ENCODE data around the gene DCBLD1. TPM values are rescaled to one million over a fixed set of nuclear protein-coding genes. Genes with fewer than 3 reads are reported as not detected.

The DCBLD1 gene
- total and polyA plus RNA-seq, 4 donors = 2.7 to 10.4 (median 4.4) TPM

DNA sequence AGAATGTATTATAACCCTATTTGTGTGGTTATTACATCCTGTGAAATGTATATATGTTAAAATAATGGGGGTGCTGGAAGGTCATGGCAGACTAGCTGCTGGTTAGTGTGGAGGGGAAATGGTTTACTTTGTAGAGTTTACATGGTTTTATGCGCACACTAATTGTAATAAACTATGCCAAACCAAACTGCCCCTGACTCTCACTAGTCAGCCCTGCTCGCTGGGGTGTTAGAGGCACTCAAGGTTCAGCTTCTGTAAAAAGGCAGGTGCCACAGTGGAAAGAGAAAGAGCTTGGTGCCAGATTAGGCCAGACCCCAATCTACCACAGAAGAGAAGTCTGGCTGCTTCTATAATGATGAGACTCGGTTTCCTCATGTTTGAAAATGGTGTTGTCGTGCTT, 67.1 kb downstream of the DCBLD1 start:
- no peak overlapping the region for H3K4me3 ChIP-seq (ENCODE audit: low read depth in 1 of 3, low read length in 3 of 3)
- no peaks in the 10 kb centered on the region for H3K9me3 ChIP-seq (ENCODE audit: control insufficient read depth in 4 of 4, low read length in 3 of 4)
- no peak overlapping the region for H3K27ac ChIP-seq (ENCODE audit: low read depth in 1 of 2, low read length in 2 of 2)
- H3K4me1 ChIP-seq (ENCODE audit: control insufficient read depth in 4 of 4, insufficient read depth in 4 of 4, low read length in 3 of 4) = peaks cover 0 to 10% (median 9%) of the 10 kb centered on the region in 4 donors
- H3K9ac ChIP-seq (ENCODE audit: low read depth in 1 of 2, low read length in 2 of 2) = no peak overlapping the region
- H3K27me3 ChIP-seq (ENCODE audit: control insufficient read depth in 4 of 4, insufficient read depth in 4 of 4, low read length in 3 of 4) = no peaks in the 10 kb centered on the region
- no peak for DNase-seq (ENCODE audit: low spot score)
- H3K36me3 ChIP-seq (ENCODE audit: control insufficient read depth in 4 of 4, insufficient read depth in 3 of 4, low read depth in 1 of 4, low read length in 3 of 4) = peaks cover 3 to 7% (median 6%) of the 10 kb centered on the region in 4 donors
- 92% methylated on average over 4 of the region's 4 CpGs for WGBS
- TF ChIP-seq, protein P1, sequence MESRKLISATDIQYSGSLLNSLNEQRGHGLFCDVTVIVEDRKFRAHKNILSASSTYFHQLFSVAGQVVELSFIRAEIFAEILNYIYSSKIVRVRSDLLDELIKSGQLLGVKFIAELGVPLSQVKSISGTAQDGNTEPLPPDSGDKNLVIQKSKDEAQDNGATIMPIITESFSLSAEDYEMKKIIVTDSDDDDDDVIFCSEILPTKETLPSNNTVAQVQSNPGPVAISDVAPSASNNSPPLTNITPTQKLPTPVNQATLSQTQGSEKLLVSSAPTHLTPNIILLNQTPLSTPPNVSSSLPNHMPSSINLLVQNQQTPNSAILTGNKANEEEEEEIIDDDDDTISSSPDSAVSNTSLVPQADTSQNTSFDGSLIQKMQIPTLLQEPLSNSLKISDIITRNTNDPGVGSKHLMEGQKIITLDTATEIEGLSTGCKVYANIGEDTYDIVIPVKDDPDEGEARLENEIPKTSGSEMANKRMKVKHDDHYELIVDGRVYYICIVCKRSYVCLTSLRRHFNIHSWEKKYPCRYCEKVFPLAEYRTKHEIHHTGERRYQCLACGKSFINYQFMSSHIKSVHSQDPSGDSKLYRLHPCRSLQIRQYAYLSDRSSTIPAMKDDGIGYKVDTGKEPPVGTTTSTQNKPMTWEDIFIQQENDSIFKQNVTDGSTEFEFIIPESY (IDR thresholded peaks at IDR 0.05) = no peak
- TF ChIP-seq SP1 (IDR thresholded peaks at IDR 0.05) = no peak
- no peak for TF ChIP-seq RAD21 (IDR thresholded peaks at IDR 0.05)
- TF ChIP-seq, protein P2, sequence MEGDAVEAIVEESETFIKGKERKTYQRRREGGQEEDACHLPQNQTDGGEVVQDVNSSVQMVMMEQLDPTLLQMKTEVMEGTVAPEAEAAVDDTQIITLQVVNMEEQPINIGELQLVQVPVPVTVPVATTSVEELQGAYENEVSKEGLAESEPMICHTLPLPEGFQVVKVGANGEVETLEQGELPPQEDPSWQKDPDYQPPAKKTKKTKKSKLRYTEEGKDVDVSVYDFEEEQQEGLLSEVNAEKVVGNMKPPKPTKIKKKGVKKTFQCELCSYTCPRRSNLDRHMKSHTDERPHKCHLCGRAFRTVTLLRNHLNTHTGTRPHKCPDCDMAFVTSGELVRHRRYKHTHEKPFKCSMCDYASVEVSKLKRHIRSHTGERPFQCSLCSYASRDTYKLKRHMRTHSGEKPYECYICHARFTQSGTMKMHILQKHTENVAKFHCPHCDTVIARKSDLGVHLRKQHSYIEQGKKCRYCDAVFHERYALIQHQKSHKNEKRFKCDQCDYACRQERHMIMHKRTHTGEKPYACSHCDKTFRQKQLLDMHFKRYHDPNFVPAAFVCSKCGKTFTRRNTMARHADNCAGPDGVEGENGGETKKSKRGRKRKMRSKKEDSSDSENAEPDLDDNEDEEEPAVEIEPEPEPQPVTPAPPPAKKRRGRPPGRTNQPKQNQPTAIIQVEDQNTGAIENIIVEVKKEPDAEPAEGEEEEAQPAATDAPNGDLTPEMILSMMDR (IDR thresholded peaks at IDR 0.05; ENCODE audit: low read depth, low read length, missing input control) = no peak
- no peak for TF ChIP-seq NR2F2 (IDR thresholded peaks at IDR 0.05)
- no peak for TF ChIP-seq EGR1 (IDR thresholded peaks at IDR 0.05; ENCODE audit: low read depth in 2 of 2)
- no peak for TF ChIP-seq RXRA (IDR thresholded peaks at IDR 0.05)
- TF ChIP-seq, protein P3, sequence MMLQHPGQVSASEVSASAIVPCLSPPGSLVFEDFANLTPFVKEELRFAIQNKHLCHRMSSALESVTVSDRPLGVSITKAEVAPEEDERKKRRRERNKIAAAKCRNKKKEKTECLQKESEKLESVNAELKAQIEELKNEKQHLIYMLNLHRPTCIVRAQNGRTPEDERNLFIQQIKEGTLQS (IDR thresholded peaks at IDR 0.05) = no peak
- TF ChIP-seq GABPA (IDR thresholded peaks at IDR 0.05 in 1 of 2, conservative IDR thresholded peaks at IDR 0.05 in 1 of 2) = no peak
- no peak for TF ChIP-seq YY1 (IDR thresholded peaks at IDR 0.05)
- TF ChIP-seq, protein P4, sequence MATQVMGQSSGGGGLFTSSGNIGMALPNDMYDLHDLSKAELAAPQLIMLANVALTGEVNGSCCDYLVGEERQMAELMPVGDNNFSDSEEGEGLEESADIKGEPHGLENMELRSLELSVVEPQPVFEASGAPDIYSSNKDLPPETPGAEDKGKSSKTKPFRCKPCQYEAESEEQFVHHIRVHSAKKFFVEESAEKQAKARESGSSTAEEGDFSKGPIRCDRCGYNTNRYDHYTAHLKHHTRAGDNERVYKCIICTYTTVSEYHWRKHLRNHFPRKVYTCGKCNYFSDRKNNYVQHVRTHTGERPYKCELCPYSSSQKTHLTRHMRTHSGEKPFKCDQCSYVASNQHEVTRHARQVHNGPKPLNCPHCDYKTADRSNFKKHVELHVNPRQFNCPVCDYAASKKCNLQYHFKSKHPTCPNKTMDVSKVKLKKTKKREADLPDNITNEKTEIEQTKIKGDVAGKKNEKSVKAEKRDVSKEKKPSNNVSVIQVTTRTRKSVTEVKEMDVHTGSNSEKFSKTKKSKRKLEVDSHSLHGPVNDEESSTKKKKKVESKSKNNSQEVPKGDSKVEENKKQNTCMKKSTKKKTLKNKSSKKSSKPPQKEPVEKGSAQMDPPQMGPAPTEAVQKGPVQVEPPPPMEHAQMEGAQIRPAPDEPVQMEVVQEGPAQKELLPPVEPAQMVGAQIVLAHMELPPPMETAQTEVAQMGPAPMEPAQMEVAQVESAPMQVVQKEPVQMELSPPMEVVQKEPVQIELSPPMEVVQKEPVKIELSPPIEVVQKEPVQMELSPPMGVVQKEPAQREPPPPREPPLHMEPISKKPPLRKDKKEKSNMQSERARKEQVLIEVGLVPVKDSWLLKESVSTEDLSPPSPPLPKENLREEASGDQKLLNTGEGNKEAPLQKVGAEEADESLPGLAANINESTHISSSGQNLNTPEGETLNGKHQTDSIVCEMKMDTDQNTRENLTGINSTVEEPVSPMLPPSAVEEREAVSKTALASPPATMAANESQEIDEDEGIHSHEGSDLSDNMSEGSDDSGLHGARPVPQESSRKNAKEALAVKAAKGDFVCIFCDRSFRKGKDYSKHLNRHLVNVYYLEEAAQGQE (IDR thresholded peaks at IDR 0.05) = no peak

DNA sequence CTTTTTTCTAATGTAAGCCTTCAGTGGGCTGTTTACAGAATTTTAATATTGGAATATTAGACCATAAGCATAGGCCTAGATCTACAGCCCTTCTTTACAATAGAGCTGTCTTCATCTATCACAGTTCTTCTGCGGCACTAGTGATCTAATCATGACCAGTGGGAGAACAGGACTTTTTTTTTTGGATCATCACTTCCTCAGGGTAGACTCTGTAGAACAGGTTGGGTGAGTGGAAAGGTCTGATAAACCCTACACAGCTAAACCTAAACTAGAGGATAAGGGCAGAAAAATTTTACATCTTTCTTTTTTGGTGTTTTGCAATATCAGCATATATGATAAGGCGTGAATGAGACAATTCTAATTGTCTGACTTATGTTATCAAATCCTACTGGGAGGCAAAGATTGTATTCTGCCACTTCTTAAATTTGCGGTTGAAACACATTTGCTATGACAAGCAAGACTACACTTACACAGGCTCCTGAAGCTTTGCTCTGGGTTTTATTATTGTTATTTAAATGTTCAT, 67.7 kb downstream of the DCBLD1 start:
- H3K27ac ChIP-seq (ENCODE audit: low read depth in 1 of 2, low read length in 2 of 2) = no peak overlapping the region
- no peaks in the 10 kb centered on the region for H3K9me3 ChIP-seq (ENCODE audit: control insufficient read depth in 4 of 4, low read length in 3 of 4)
- H3K27me3 ChIP-seq (ENCODE audit: control insufficient read depth in 4 of 4, insufficient read depth in 4 of 4, low read length in 3 of 4) = no peaks in the 10 kb centered on the region
- no peak for DNase-seq (ENCODE audit: low spot score)
- no peak overlapping the region for H3K4me3 ChIP-seq (ENCODE audit: low read depth in 1 of 3, low read length in 3 of 3)
- no peak overlapping the region for H3K9ac ChIP-seq (ENCODE audit: low read depth in 1 of 2, low read length in 2 of 2)
- H3K4me1 ChIP-seq (ENCODE audit: control insufficient read depth in 4 of 4, insufficient read depth in 4 of 4, low read length in 3 of 4) = peaks cover 0 to 5% (median 4%) of the 10 kb centered on the region in 4 donors
- WGBS = 91% methylated on average over 3 of the region's 3 CpGs
- peaks cover 3 to 7% (median 6%) of the 10 kb centered on the region in 4 donors for H3K36me3 ChIP-seq (ENCODE audit: control insufficient read depth in 4 of 4, insufficient read depth in 3 of 4, low read depth in 1 of 4, low read length in 3 of 4)
- TF ChIP-seq NR2F2 (IDR thresholded peaks at IDR 0.05) (no peak), HNF4G (IDR thresholded peaks at IDR 0.05) (no peak), YY1 (IDR thresholded peaks at IDR 0.05) (no peak), RAD21 (IDR thresholded peaks at IDR 0.05) (no peak), JUND (IDR thresholded peaks at IDR 0.05) (no peak), FOXA1 (IDR thresholded peaks at IDR 0.05) (no peak), SP1 (IDR thresholded peaks at IDR 0.05) (no peak), GABPA (IDR thresholded peaks at IDR 0.05 in 1 of 2, conservative IDR thresholded peaks at IDR 0.05 in 1 of 2) (no peak), RXRA (IDR thresholded peaks at IDR 0.05) (no peak), EGR1 (IDR thresholded peaks at IDR 0.05; ENCODE audit: low read depth in 2 of 2) (no peak)
- TF ChIP-seq, protein P1 (IDR thresholded peaks at IDR 0.05) = no peak
- TF ChIP-seq, protein P5, sequence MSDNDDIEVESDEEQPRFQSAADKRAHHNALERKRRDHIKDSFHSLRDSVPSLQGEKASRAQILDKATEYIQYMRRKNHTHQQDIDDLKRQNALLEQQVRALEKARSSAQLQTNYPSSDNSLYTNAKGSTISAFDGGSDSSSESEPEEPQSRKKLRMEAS (IDR thresholded peaks at IDR 0.05) = no peak
- TF ChIP-seq, protein P3 (IDR thresholded peaks at IDR 0.05) = no peak
- TF ChIP-seq, protein P2 (IDR thresholded peaks at IDR 0.05; ENCODE audit: low read depth, low read length, missing input control) = no peak

Measured in liver (tissue), 9 donors.